GM23338 (cell line): ENCODE results near the gene SFN.

Source experiments
- EZH2 ChIP-seq: fragments of 200-600 bp; sonication (generic); IDR thresholded peaks from one replicate; pipeline ENCODE4 v1.8.0; 2017; ENCODE audit warnings: antibody characterized with exemption, mild to moderate bottlenecking, low read depth; ENCODE audit not compliant: unreplicated experiment
- POLR2AphosphoS5 ChIP-seq: IDR thresholded peaks from 2 replicates; pipeline ENCODE4 v1.6.1; 2016; ENCODE audit warnings: antibody characterized with exemption, low read depth

DNA sequence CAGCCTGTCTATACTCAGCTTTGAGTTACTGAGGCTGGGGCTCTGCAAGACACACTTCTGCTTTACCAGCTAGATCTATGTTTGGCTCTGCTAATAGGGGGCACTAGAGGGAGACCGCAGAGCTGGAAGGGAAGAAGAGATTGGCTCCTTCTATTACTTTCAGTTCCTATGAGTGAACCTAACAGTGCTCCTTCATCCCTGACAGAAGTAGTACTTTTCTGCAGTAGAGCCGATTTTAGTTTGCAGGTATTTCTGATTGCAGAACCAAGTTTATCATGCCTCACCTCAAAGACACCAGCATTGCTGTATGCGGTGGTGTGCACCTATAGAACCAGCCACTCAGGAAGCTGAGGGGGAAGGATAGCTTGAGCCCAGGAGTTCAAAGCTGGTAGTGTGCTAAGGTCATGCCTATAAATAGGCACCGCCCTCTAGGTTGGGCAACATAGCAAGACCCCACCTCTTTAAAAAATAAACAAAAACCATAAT is 42.1 kb upstream of the SFN start:
- TF ChIP-seq EZH2 (no peak), POLR2AphosphoS5 (no peak)
